Kidney (tissue), 14 donors: ENCODE data around the gene HSPH1. TPM values are rescaled to one million over a fixed set of nuclear protein-coding genes. Genes with fewer than 3 reads are reported as not detected.

Experiments
- DNase-seq, 5 donors: peaks; one replicate each; pipeline ENCODE4 v3.0.0-alpha.2; 2013 to 2020
- FAIRE-seq: peaks from 2 replicates; lab custom pipeline; 2012; peaks lifted over from hg19 to GRCh38; lab: Jason Lieb, UNC
- H3K27ac ChIP-seq, 2 donors: one replicate each; pipeline ENCODE4 v1.7.0; 2013; ENCODE audit warnings: low read depth in 2 of 2, low read length in 2 of 2, inconsistent platforms in 1 of 2
- H3K27me3 ChIP-seq: one replicate; pipeline ENCODE4 v1.7.1; 2013; ENCODE audit warnings: low read length, inconsistent platforms; ENCODE audit not compliant: control insufficient read depth, insufficient read depth
- H3K36me3 ChIP-seq, 3 donors: one replicate each; pipeline versions ENCODE4 v1.7.0 to v1.7.1; 2013; ENCODE audit warnings: low read length in 3 of 3, control low read depth in 1 of 3, inconsistent platforms in 1 of 3; ENCODE audit not compliant: insufficient read depth in 3 of 3, control insufficient read depth in 2 of 3
- H3K4me1 ChIP-seq, 3 donors: one replicate each; pipeline versions ENCODE4 v1.7.0 to v1.7.1; 2013; ENCODE audit warnings: low read length in 3 of 3, inconsistent platforms in 1 of 3, low read depth in 1 of 3; ENCODE audit not compliant: control insufficient read depth in 2 of 3, insufficient read depth in 2 of 3
- H3K4me3 ChIP-seq, 3 donors: one replicate each; pipeline versions ENCODE4 v1.7.0 to v1.8.1; 2013; ENCODE audit warnings: low read length in 3 of 3, control low read depth in 1 of 3, inconsistent platforms in 1 of 3
- H3K9ac ChIP-seq, 3 donors: one replicate each; pipeline versions ENCODE4 v1.7.0 to v1.7.1; 2013; ENCODE audit warnings: low read length in 3 of 3, control low read depth in 1 of 3, inconsistent platforms in 1 of 3
- H3K9me3 ChIP-seq, 3 donors: one replicate each; pipeline versions ENCODE4 v1.7.0 to v1.7.1; 2013; ENCODE audit warnings: low read length in 3 of 3, control low read depth in 1 of 3, inconsistent platforms in 1 of 3; ENCODE audit not compliant: control insufficient read depth in 2 of 3, insufficient read depth in 1 of 3
- intact Hi-C: fragments of 100-400 bp; cut with DNase I; formaldehyde crosslinking; loops from one replicate; pipeline ENCODE4 v1.11.1; 2022
- polyA plus RNA-seq: library from polyadenylated mRNA; stranded (reverse); fragments of 350-450 nt; fragmentation: Illumina TruSeq; extraction: RNeasy Lipid Tissue Mini Kit (QIAGEN cat#74804); gene quantifications from one replicate; pipeline ENCODE4 v1.2.3, GENCODE V29; 2014; ENCODE audit warnings: low read depth, low replicate concordance; ENCODE audit not compliant: insufficient read depth
- total RNA-seq: library from RNA; stranded (reverse); fragmentation: NEBNext Ultra II Directional; extraction: Animal tissue kit (Norgen Biotek cat#: 25700); gene quantifications from one replicate; pipeline ENCODE4 v1.2.1, GENCODE V29; 2021
- TF ChIP-seq, protein P1 (sequence below): IDR thresholded peaks from 3 replicates; pipeline ENCODE4 v1.5.1; 2012; ENCODE audit warnings: mild to moderate bottlenecking, moderate library complexity, borderline replicate concordance; ENCODE audit not compliant: insufficient read depth; ENCODE audit errors: extremely low read depth
- donor health status: control.
- donor health status: control.
- donor health status: control.
- donor health status: control.
- donor health status: control.
- donor health status: DM: yes; HTN: yes; CAD: no.
- donor health status: Normal renal cell carcinoma (clear cell type).

HSPH1 gene
- total and polyA plus RNA-seq, 2 donors from 2014 or later: 46.2 to 66.2 TPM

DNA sequence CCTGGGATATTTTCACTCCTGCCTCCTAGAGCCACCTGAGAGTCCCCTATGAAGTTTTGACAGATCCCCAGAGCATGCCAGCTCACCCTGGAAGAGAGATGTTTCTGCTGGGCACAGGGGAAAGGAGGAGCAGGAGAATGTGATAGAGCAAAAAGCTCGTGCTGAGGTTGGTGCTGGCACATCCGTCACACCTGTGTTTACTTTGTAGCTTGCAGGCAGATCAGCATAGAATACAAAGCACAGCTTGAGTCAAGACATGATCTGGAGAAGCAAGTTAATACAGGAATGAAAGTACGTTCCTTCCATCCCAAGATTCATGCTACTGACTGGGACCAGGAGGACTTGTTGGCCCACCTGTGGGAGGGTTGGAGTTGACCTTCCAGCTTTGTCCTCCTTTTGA, 46.1 kb downstream of the HSPH1 start:
- no peak overlapping the region for H3K27ac ChIP-seq
- no peaks in the 10 kb centered on the region for H3K27me3 ChIP-seq
- H3K36me3 ChIP-seq: no peaks in the 10 kb centered on the region
- TF ChIP-seq, protein P1, sequence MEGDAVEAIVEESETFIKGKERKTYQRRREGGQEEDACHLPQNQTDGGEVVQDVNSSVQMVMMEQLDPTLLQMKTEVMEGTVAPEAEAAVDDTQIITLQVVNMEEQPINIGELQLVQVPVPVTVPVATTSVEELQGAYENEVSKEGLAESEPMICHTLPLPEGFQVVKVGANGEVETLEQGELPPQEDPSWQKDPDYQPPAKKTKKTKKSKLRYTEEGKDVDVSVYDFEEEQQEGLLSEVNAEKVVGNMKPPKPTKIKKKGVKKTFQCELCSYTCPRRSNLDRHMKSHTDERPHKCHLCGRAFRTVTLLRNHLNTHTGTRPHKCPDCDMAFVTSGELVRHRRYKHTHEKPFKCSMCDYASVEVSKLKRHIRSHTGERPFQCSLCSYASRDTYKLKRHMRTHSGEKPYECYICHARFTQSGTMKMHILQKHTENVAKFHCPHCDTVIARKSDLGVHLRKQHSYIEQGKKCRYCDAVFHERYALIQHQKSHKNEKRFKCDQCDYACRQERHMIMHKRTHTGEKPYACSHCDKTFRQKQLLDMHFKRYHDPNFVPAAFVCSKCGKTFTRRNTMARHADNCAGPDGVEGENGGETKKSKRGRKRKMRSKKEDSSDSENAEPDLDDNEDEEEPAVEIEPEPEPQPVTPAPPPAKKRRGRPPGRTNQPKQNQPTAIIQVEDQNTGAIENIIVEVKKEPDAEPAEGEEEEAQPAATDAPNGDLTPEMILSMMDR: no peak
- no peak overlapping the region for H3K4me3 ChIP-seq
- intact Hi-C loops: no loop called here
- H3K4me1 ChIP-seq: no peaks in the 10 kb centered on the region
- no peak overlapping the region for H3K9ac ChIP-seq
- FAIRE-seq (no peak), DNase-seq (no peak)
- H3K9me3 ChIP-seq: no peaks in the 10 kb centered on the region

GRCh38 chr13:31114641-31115040, 47.1 kb downstream of the HSPH1 start:
- TF ChIP-seq, protein P1: no peak
- Histone ChIP-seq H3K27ac (no peak overlapping the region), H3K4me1 (no peaks in the 10 kb centered on the region), H3K9ac (no peak overlapping the region), H3K4me3 (no peak overlapping the region), H3K9me3 (no peaks in the 10 kb centered on the region), H3K27me3 (no peaks in the 10 kb centered on the region), H3K36me3 (no peaks in the 10 kb centered on the region)
- DNase-seq (no peak), FAIRE-seq (no peak)
- intact Hi-C loops: no loop called here

- TF ChIP-seq, protein P1: no peak
- Histone ChIP-seq H3K27me3 (no peaks in the 10 kb centered on the region), H3K4me3 (no peak overlapping the region), H3K9me3 (no peaks in the 10 kb centered on the region), H3K4me1 (no peaks in the 10 kb centered on the region), H3K36me3 (no peaks in the 10 kb centered on the region), H3K9ac (no peak overlapping the region), H3K27ac (no peak overlapping the region)
- DNase-seq (no peak), FAIRE-seq (no peak)
- intact Hi-C loops: no loop called here
Observed at GRCh38 chr13:31111136-31111535, 50.6 kb downstream of the HSPH1 start.

DNA sequence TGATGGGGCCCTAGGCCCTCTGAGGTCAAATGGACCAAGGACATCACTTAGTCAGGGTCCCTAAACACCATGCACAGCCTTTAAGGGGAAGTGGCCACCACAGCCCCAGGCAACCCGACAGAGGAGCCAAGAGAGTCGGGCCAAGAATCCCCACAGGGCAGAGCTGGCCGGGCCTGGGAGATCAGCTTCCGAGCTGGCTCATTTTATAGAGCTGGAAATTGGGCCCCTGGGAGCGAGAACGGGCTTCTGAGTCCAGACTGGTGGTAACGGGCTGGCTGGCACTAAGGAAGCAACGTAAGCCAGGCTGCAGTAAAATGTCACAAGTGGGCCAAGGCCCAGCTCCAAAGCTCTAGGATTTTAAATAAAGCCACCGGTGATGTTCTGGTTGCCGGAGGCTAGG, 51.1 kb downstream of the HSPH1 start:
- no peaks in the 10 kb centered on the region for H3K27me3 ChIP-seq
- no peak for DNase-seq
- no peak overlapping the region for H3K9ac ChIP-seq
- intact Hi-C loops: no loop called here
- no peaks in the 10 kb centered on the region for H3K36me3 ChIP-seq
- TF ChIP-seq, protein P1: no peak
- no peaks in the 10 kb centered on the region for H3K9me3 ChIP-seq
- no peak overlapping the region for H3K4me3 ChIP-seq
- no peak for FAIRE-seq
- H3K27ac ChIP-seq: no peak overlapping the region
- no peaks in the 10 kb centered on the region for H3K4me1 ChIP-seq
